Adrenal gland (tissue), 12 donors: ENCODE data around the gene SDCCAG8. TPM values are rescaled to one million over a fixed set of nuclear protein-coding genes. Genes with fewer than 3 reads are reported as not detected.

ENCODE experiments used
- DNase-seq, 7 donors: peaks; one replicate each; pipeline ENCODE4 v3.0.0-alpha.2; 2019 to 2020
- H3K27ac ChIP-seq, 5 donors: fragments of 200-600 bp; sonication (generic) in 4 of 5; 1 replicate in 3 of 5; 2 replicates in 2 of 5; pipeline versions ENCODE4 v1.5.1 to v1.8.0; 2016 to 2020; ENCODE audit warnings: mild to moderate bottlenecking in 1 of 5
- H3K27me3 ChIP-seq: fragments of 200-600 bp; 2 replicates; pipeline ENCODE4 v1.8.0; 2021
- H3K36me3 ChIP-seq, 2 donors: fragments of 200-600 bp; replicated peaks in 1 of 2; 1 replicate in 1 of 2; 2 replicates in 1 of 2; pipeline versions ENCODE4 v1.5.1 to v1.8.0; 2018 to 2022
- H3K4me1 ChIP-seq, 2 donors: fragments of 200-600 bp; replicated peaks in 1 of 2; 1 replicate in 1 of 2; 2 replicates in 1 of 2; pipeline versions ENCODE4 v1.5.1 to v1.8.0; 2018 to 2021
- H3K4me3 ChIP-seq, 4 donors: fragments of 200-600 bp; sonication (generic) in 3 of 4; one replicate each; pipeline ENCODE4 v1.5.1; 2016 to 2018
- H3K9me3 ChIP-seq, 3 donors: fragments of 200-600 bp; sonication (generic) in 1 of 3; replicated peaks in 1 of 3; 1 replicate in 2 of 3; 2 replicates in 1 of 3; pipeline versions ENCODE4 v1.5.1 to v1.8.0; 2016 to 2021
- CTCF ChIP-seq, 6 experiments: fragments of 450-650 bp in 4 of 6; fragments of 200-600 bp in 2 of 6; sonication (generic) in 1 of 6; IDR thresholded peaks; 1 replicate in 5 of 6; 2 replicates in 1 of 6; pipeline versions ENCODE4 v1.5.1 to v1.8.0; 2016 to 2021; ENCODE audit warnings: antibody characterized with exemption in 6 of 6, mild to moderate bottlenecking in 2 of 6, moderate library complexity in 1 of 6
- POLR2A ChIP-seq, 2 donors: fragments of 450-650 bp; IDR thresholded peaks; one replicate each; pipeline ENCODE4 v1.6.1; 2017; ENCODE audit warnings: antibody characterized with exemption in 2 of 2, mild to moderate bottlenecking in 2 of 2, moderate library complexity in 1 of 2
- WGBS, 4 donors: extraction: QIAGEN DNeasy Blood & Tissue Kit in 2 of 4; methylation state at CpG; one replicate each; pipeline versions ENCODE4 v1.1.5 to v1.1.7; 2013 to 2017; 5-methylcytosine and 5-hydroxymethylcytosine counted together
- intact Hi-C, 2 donors: fragments of 100-400 bp; cut with DNase I; formaldehyde crosslinking; loops; one replicate each; pipeline versions ENCODE4 v1.14.1 to v1.15.0; 2022 to 2023
- polyA plus RNA-seq, 3 donors: library from polyadenylated mRNA; stranded (reverse); fragments of 200-250 nt in 2 of 3; fragments of 350-450 nt in 1 of 3; fragmentation: Illumina TruSeq in 1 of 3; extraction: RNeasy Lipid Tissue Mini Kit (QIAGEN cat#74804) in 1 of 3; gene quantifications; one replicate each; pipeline ENCODE4 v1.2.3, GENCODE V29; 2013 to 2014
- total RNA-seq, 9 donors: library from RNA; depleted of rRNA in 4 of 9; stranded (reverse); fragments of >200 nt in 4 of 9; fragments of 120-200 nt in 1 of 9; fragmentation: NEBNext Ultra II Directional in 1 of 9; extraction: Animal tissue kit (Norgen Biotek cat#: 25700) in 1 of 9; gene quantifications; one replicate each; pipeline versions ENCODE4 v1.1.0 to v1.2.4, GENCODE V29; 2013 to 2023
- donor health status: healthy with polysubstance abuse.
- donor health status: Bipolar disorder and iron deficiency.
- donor health status: DM: yes; HTN: yes; CAD: no.
- donor health status: DM: no; HTN: no; CAD: no.
- donor health status: DM: no; HTN: no; CAD: no.
- donor health status: DM: yes; HTN: yes; CAD: no.

Gene SDCCAG8
- total and polyA plus RNA-seq, 12 donors, result 22.5 to 60.9 (median 44.1) TPM

GRCh38 chr1:243390162-243390791, 134.4 kb downstream of the SDCCAG8 start:
- Histone ChIP-seq H3K9me3 (no peaks in the 10 kb centered on the region), H3K27me3 (no peaks in the 10 kb centered on the region), H3K36me3 (no peaks in the 10 kb centered on the region), H3K4me1 (no peaks in the 10 kb centered on the region), H3K4me3 (no peak overlapping the region), H3K27ac (no peak overlapping the region)
- no peak for DNase-seq
- intact Hi-C loops, result no loop called here
- TF ChIP-seq POLR2A (IDR thresholded peaks at IDR 0.05), result no peak
- no peak for TF ChIP-seq CTCF (IDR thresholded peaks at IDR 0.05)
- 71 to 85% (median 77%) methylated on average over 8 of the region's 8 CpGs for WGBS, 4 donors

DNA sequence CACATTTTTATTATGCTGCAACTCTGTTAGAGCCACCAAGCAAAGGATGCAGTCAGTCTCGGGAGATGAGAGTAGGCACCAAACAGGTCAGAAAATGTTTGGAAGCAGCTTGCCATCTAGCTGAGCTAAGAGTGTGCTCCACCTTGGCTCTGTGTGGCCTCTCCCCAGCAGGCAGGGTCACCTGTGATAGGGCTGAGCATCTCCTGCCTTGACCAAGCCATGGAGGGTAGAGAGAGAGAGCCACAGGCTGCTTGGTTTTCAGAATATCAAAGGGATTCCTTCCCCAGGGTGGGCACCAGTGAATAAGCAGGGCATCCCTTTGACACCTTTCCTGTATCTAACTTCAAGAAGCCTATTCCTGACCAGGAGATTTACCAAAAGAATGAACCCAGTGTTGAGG, 135.5 kb downstream of the SDCCAG8 start:
- TF ChIP-seq POLR2A (IDR thresholded peaks at IDR 0.05), result no peak

GRCh38 chr1:243393096-243393495, 137.3 kb downstream of the SDCCAG8 start:
- Histone ChIP-seq H3K27me3 (no peaks in the 10 kb centered on the region), H3K4me3 (no peak overlapping the region), H3K27ac (no peak overlapping the region), H3K9me3 (no peaks in the 10 kb centered on the region), H3K4me1 (no peaks in the 10 kb centered on the region), H3K36me3 (no peaks in the 10 kb centered on the region)
- TF ChIP-seq POLR2A (IDR thresholded peaks at IDR 0.05) (no peak), CTCF (IDR thresholded peaks at IDR 0.05) (no peak)
- WGBS, 4 donors, result 94 to 100% (median 97%) methylated on average over 4 of the region's 4 CpGs
- intact Hi-C loops, result no loop called here
- DNase-seq, result no peak

More for the DNA sequence above, 135.5 kb downstream of the SDCCAG8 start:
- no peaks in the 10 kb centered on the region for H3K27me3 ChIP-seq
- H3K36me3 ChIP-seq, result no peaks in the 10 kb centered on the region
- no peaks in the 10 kb centered on the region for H3K9me3 ChIP-seq
- 71 to 96% (median 95%) methylated on average over 1 of the region's 1 CpG for WGBS, 4 donors
- intact Hi-C loops, result no loop called here
- DNase-seq, result no peak
- H3K4me3 ChIP-seq, result no peak overlapping the region
- H3K4me1 ChIP-seq, result no peaks in the 10 kb centered on the region
- H3K27ac ChIP-seq, result no peak overlapping the region

- no peak overlapping the region for H3K4me3 ChIP-seq
- no peak overlapping the region for H3K27ac ChIP-seq
- no peaks in the 10 kb centered on the region for H3K4me1 ChIP-seq
- H3K36me3 ChIP-seq, result no peaks in the 10 kb centered on the region
- intact Hi-C loops, result no loop called here
- no peaks in the 10 kb centered on the region for H3K27me3 ChIP-seq
- 92 to 96% (median 95%) methylated on average over 4 of the region's 4 CpGs for WGBS, 4 donors
- H3K9me3 ChIP-seq, result no peaks in the 10 kb centered on the region
- no peak for DNase-seq
- TF ChIP-seq CTCF (IDR thresholded peaks at IDR 0.05), result no peak
- no peak for TF ChIP-seq POLR2A (IDR thresholded peaks at IDR 0.05)
Observed at GRCh38 chr1:243394066-243394465, 138.2 kb downstream of the SDCCAG8 start.
